ENCODE data around the gene FZD10.

FZD10 gene

DNA sequence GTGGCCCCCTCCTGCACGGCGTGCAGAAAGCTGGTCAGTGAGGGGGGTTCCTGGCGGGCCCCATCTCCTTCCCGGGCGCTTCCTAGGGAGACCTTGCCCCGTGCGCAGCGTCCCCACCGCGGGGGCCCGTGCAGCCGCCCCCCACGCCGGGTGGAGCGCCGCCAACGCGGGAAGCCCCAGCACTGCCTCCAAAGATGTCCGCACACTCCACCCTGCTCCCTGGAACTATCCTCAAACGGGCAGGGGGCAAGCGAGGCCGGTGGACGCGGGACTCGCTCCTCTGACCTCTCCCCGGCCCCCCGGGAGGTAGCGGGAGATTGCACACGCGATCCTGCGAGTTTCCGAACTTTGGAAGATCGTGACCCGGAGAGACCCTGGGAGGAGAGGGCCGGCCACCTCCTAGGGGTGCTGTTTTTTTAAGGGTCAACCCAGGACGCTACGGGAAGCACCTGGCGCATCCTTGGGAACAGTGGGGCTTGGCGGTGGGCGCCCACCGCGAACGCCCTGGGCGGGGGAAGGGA lies 1.5 kb upstream of the FZD10 start:
- Histone ChIP-seq H3K9ac (no peak overlapping the region), H3K4me3 (IDR thresholded peaks at IDR 0.05; ENCODE audit: insufficient read depth, low read depth, low read length) (no peak overlapping the region), H3K79me2 (ENCODE audit: insufficient read depth, low read depth) (no peaks in the 10 kb centered on the region), H2AFZ (ENCODE audit: low read depth) (no peak overlapping the region), H3K4me1 (ENCODE audit: low read depth, poor library complexity, severe bottlenecking) (no peaks in the 10 kb centered on the region), H3K36me3 (ENCODE audit: insufficient read depth) (no peaks in the 10 kb centered on the region), H3K27ac (no peak overlapping the region), H3K4me2 (no peak overlapping the region), H4K20me1 (ENCODE audit: insufficient read depth) (no peaks in the 10 kb centered on the region), H3K27me3 (ENCODE audit: insufficient read depth, low read depth) (no peaks in the 10 kb centered on the region)
- TF ChIP-seq, protein P1, sequence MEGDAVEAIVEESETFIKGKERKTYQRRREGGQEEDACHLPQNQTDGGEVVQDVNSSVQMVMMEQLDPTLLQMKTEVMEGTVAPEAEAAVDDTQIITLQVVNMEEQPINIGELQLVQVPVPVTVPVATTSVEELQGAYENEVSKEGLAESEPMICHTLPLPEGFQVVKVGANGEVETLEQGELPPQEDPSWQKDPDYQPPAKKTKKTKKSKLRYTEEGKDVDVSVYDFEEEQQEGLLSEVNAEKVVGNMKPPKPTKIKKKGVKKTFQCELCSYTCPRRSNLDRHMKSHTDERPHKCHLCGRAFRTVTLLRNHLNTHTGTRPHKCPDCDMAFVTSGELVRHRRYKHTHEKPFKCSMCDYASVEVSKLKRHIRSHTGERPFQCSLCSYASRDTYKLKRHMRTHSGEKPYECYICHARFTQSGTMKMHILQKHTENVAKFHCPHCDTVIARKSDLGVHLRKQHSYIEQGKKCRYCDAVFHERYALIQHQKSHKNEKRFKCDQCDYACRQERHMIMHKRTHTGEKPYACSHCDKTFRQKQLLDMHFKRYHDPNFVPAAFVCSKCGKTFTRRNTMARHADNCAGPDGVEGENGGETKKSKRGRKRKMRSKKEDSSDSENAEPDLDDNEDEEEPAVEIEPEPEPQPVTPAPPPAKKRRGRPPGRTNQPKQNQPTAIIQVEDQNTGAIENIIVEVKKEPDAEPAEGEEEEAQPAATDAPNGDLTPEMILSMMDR (conservative IDR thresholded peaks at IDR 0.05; ENCODE audit: low read depth, low read length) = no peak

DNA sequence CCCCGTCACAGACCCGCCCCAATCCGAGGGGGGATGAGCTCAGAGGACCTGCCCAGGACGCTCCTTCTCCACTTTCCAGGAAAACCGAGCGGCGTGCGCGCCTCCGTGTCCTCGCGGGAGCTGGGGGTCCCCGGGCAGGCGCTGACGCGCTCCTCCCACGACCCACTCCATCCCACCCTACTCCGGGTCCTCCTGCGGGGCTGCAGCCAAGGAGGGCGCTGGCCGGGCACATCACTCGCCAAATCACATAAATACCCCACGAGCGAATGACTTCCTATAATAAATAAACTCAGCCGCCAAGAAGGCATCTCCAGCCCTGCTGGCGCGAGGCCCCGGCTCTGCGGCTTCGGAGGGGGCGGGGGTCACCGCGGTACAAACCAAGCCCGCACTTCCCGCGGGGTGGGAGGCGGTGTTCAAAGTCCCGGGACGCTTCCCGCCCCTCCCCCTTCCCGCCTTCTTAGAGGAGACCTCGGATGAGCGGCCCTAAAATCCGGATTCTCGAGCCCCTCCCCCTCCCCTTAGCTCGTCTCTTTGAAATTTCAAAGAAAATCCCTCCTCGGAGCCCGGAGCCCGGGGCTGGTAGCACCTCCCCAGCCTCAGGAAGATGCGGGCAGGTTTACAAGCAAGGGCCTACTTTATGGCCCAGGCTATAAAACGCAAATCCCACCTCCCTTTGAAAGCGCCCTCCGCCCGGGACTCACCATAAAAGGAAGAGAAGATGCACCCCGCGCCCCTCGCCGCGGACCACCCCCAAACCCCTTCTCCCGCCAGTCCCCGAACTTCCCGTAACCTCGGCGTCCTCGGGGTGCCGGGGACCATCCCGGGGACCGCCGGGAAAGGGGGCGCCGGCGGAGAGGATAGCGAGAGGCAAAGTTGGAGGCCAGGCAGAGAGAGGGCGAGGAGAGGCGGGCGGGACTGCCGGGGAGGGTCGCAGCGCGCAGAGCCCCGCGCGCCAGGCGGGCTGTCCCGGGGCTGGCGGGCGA lies 712 bp upstream of the FZD10 start:
- TF ChIP-seq, protein P1 (conservative IDR thresholded peaks at IDR 0.05; ENCODE audit: low read depth, low read length) = no peak
- no peaks in the 10 kb centered on the region for H3K79me2 ChIP-seq (ENCODE audit: insufficient read depth, low read depth)
- no peaks in the 10 kb centered on the region for H3K4me1 ChIP-seq (ENCODE audit: low read depth, poor library complexity, severe bottlenecking)
- no peak overlapping the region for H3K4me3 ChIP-seq (IDR thresholded peaks at IDR 0.05; ENCODE audit: insufficient read depth, low read depth, low read length)
- H2AFZ ChIP-seq (ENCODE audit: low read depth) = no peak overlapping the region
- no peak overlapping the region for H3K9ac ChIP-seq
- H3K27ac ChIP-seq = no peak overlapping the region
- H3K27me3 ChIP-seq (ENCODE audit: insufficient read depth, low read depth) = no peaks in the 10 kb centered on the region
- H3K36me3 ChIP-seq (ENCODE audit: insufficient read depth) = no peaks in the 10 kb centered on the region
- no peaks in the 10 kb centered on the region for H4K20me1 ChIP-seq (ENCODE audit: insufficient read depth)
- no peak overlapping the region for H3K4me2 ChIP-seq

DNA sequence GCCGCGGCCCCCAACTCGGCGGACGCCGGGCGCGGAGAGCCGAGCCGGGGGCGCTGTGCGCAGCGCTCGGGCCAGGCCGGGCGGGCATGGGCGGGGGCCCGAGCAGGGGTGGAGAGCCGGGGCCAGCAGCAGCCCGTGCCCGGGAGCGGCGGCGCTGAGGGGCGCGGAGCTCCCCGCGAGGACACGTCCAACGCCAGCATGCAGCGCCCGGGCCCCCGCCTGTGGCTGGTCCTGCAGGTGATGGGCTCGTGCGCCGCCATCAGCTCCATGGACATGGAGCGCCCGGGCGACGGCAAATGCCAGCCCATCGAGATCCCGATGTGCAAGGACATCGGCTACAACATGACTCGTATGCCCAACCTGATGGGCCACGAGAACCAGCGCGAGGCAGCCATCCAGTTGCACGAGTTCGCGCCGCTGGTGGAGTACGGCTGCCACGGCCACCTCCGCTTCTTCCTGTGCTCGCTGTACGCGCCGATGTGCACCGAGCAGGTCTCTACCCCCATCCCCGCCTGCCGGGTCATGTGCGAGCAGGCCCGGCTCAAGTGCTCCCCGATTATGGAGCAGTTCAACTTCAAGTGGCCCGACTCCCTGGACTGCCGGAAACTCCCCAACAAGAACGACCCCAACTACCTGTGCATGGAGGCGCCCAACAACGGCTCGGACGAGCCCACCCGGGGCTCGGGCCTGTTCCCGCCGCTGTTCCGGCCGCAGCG lies 639 bp downstream of the FZD10 start:
- H3K4me3 ChIP-seq (IDR thresholded peaks at IDR 0.05; ENCODE audit: insufficient read depth, low read depth, low read length) = no peak overlapping the region
- no peaks in the 10 kb centered on the region for H3K4me1 ChIP-seq (ENCODE audit: low read depth, poor library complexity, severe bottlenecking)
- no peaks in the 10 kb centered on the region for H3K79me2 ChIP-seq (ENCODE audit: insufficient read depth, low read depth)
- H3K27me3 ChIP-seq (ENCODE audit: insufficient read depth, low read depth) = no peaks in the 10 kb centered on the region
- no peak overlapping the region for H2AFZ ChIP-seq (ENCODE audit: low read depth)
- no peaks in the 10 kb centered on the region for H3K36me3 ChIP-seq (ENCODE audit: insufficient read depth)
- H3K9ac ChIP-seq = no peak overlapping the region
- H3K4me2 ChIP-seq = no peak overlapping the region
- TF ChIP-seq, protein P1 (conservative IDR thresholded peaks at IDR 0.05; ENCODE audit: low read depth, low read length) = no peak
- no peaks in the 10 kb centered on the region for H4K20me1 ChIP-seq (ENCODE audit: insufficient read depth)
- H3K27ac ChIP-seq = no peak overlapping the region

DNA sequence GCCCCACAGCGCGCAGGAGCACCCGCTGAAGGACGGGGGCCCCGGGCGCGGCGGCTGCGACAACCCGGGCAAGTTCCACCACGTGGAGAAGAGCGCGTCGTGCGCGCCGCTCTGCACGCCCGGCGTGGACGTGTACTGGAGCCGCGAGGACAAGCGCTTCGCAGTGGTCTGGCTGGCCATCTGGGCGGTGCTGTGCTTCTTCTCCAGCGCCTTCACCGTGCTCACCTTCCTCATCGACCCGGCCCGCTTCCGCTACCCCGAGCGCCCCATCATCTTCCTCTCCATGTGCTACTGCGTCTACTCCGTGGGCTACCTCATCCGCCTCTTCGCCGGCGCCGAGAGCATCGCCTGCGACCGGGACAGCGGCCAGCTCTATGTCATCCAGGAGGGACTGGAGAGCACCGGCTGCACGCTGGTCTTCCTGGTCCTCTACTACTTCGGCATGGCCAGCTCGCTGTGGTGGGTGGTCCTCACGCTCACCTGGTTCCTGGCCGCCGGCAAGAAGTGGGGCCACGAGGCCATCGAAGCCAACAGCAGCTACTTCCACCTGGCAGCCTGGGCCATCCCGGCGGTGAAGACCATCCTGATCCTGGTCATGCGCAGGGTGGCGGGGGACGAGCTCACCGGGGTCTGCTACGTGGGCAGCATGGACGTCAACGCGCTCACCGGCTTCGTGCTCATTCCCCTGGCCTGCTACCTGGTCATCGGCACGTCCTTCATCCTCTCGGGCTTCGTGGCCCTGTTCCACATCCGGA lies 1.4 kb downstream of the FZD10 start:
- no peaks in the 10 kb centered on the region for H3K36me3 ChIP-seq (ENCODE audit: insufficient read depth)
- TF ChIP-seq, protein P1 (conservative IDR thresholded peaks at IDR 0.05; ENCODE audit: low read depth, low read length) = no peak
- H4K20me1 ChIP-seq (ENCODE audit: insufficient read depth) = no peaks in the 10 kb centered on the region
- H2AFZ ChIP-seq (ENCODE audit: low read depth) = no peak overlapping the region
- H3K4me3 ChIP-seq (IDR thresholded peaks at IDR 0.05; ENCODE audit: insufficient read depth, low read depth, low read length) = no peak overlapping the region
- no peaks in the 10 kb centered on the region for H3K79me2 ChIP-seq (ENCODE audit: insufficient read depth, low read depth)
- H3K4me1 ChIP-seq (ENCODE audit: low read depth, poor library complexity, severe bottlenecking) = no peaks in the 10 kb centered on the region
- no peaks in the 10 kb centered on the region for H3K27me3 ChIP-seq (ENCODE audit: insufficient read depth, low read depth)
- H3K9ac ChIP-seq = no peak overlapping the region
- no peak overlapping the region for H3K27ac ChIP-seq
- no peak overlapping the region for H3K4me2 ChIP-seq
